Measurements from ENCODE around the gene KCNK10. TPM values are rescaled to one million over a fixed set of nuclear protein-coding genes. Genes with fewer than 3 reads are reported as not detected.

The KCNK10 gene
- total and polyA plus RNA-seq, 2 of the 8 experiments (the other 6 are each of a cell fraction or from before 2014, with no cell fraction given): 0.45 to 0.63 TPM

DNA sequence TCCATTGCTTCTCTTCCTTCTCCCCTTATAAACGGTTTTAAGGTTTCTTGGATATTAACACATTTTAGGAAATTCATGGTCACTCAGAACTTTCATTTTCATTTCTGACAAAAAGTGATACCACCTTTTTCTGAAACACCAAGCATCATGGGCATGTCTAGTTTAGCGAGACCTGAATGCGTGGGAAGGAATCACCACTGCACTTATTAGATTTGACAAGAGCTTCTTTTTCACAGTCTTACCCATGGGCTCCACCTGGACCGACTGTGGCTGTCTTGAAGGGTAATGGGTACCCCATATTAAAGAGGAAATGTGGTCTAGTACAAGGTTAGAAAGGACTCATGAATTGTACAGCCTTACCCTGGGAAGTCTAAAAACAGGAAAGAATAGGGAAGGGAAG lies 95.4 kb downstream of the KCNK10 start:
- Histone ChIP-seq H2BK5ac (ENCODE audit: low read depth, low read length) (no peak overlapping the region), H3K23ac (ENCODE audit: insufficient read length) (no peak overlapping the region), H3K4ac (replicated peaks; ENCODE audit: insufficient read length, low read depth, low read length) (no peak overlapping the region), H4K8ac (ENCODE audit: extremely low read depth, insufficient read depth, low read length) (no peak overlapping the region), H3K79me2 (ENCODE audit: control insufficient read depth in 1 of 2, insufficient read depth in 2 of 2, low read length in 2 of 2) (no peaks in the 10 kb centered on the region), H2BK15ac (ENCODE audit: low read length) (no peak overlapping the region), H3K27ac (ENCODE audit: low read depth, low read length) (no peak overlapping the region), H3K23me2 (ENCODE audit: low read depth, low read length) (no peaks in the 10 kb centered on the region), H4K5ac (ENCODE audit: insufficient read length, low read depth, low read length) (no peak overlapping the region), H3K79me1 (ENCODE audit: low read depth, low read length) (no peaks in the 10 kb centered on the region), H3K4me1 (replicated peaks in 1 of 4; ENCODE audit: control insufficient read depth in 3 of 4, insufficient read depth in 4 of 4, low read length in 3 of 4) (no peaks in the 10 kb centered on the region), H2AK5ac (ENCODE audit: low read depth, low read length) (no peak overlapping the region), H3K4me3 (ENCODE audit: extremely low read depth in 1 of 4, insufficient read depth in 2 of 4, low read depth in 3 of 4, low read length in 4 of 4) (no peak overlapping the region), H3K9me3 (ENCODE audit: insufficient read depth in 2 of 2, low read depth in 1 of 2, low read length in 1 of 2) (peaks cover 0 to 3% of the 10 kb centered on the region in 2 experiments; a peak in 3 of 4 replicates), H3K56ac (replicated peaks; ENCODE audit: insufficient read length, low read depth, low read length) (no peak overlapping the region), H3K4me2 (ENCODE audit: insufficient read depth in 1 of 2, low read depth in 2 of 2, low read length in 2 of 2) (no peak overlapping the region), H4K91ac (replicated peaks; ENCODE audit: insufficient read length, low read length) (no peak overlapping the region), H2BK20ac (ENCODE audit: low read length) (no peak overlapping the region), H3K18ac (ENCODE audit: extremely low read depth, low read length) (no peak overlapping the region), H3K27me3 (replicated peaks in 1 of 4; ENCODE audit: control insufficient read depth in 3 of 4, extremely low read depth in 1 of 4, insufficient read depth in 3 of 4, low read length in 3 of 4) (no peaks in the 10 kb centered on the region), H2BK12ac (ENCODE audit: low read depth, low read length) (no peak overlapping the region), H2AFZ (ENCODE audit: low read length) (no peak overlapping the region), H3K9ac (replicated peaks in 1 of 4; ENCODE audit: extremely low read depth in 1 of 4, low read depth in 3 of 4, low read length in 3 of 4) (no peak overlapping the region), H2BK120ac (replicated peaks; ENCODE audit: low read depth, low read length) (no peak overlapping the region), H3K36me3 (ENCODE audit: control insufficient read depth in 2 of 4, insufficient read depth in 4 of 4, low read length in 3 of 4) (no peaks in the 10 kb centered on the region), H3K14ac (ENCODE audit: insufficient read length) (no peak overlapping the region), H4K20me1 (replicated peaks in 1 of 2; ENCODE audit: control insufficient read depth in 1 of 2, insufficient read depth in 2 of 2, low read length in 2 of 2) (no peaks in the 10 kb centered on the region)
- DNase-seq (ENCODE audit: low read depth in 1 of 2, low spot score in 2 of 2) (no peak), FAIRE-seq (no peak)
- 96% methylated on average over 4 of the region's 4 CpGs; no CpG with 5 or more reads in 1 of the 2 experiments for WGBS, 2 experiments (ENCODE audit: extremely low coverage in 1 of 2, insufficient coverage in 1 of 2, insufficient read length in 1 of 2, insufficient replicate concordance in 2 of 2, low coverage in 1 of 2, low lambda C conversion rate in 2 of 2, missing lambda C conversion rate in 1 of 2)
- ChIA-PET CTCF (ENCODE audit: partially characterized antibody) (no interaction called here), POLR2A (ENCODE audit: partially characterized antibody) (no interaction called here)
- no peak for TF ChIP-seq KDM5A (IDR thresholded peaks at IDR 0.05; ENCODE audit: low read length)
- TF ChIP-seq EGR1 (IDR thresholded peaks at IDR 0.05; ENCODE audit: borderline replicate concordance, low read depth, low read length): no peak
- TF ChIP-seq YY1 (IDR thresholded peaks at IDR 0.05; ENCODE audit: low read depth, low read length): no peak
- TF ChIP-seq KDM4A (IDR thresholded peaks at IDR 0.05; ENCODE audit: low read depth, low read length, severe bottlenecking): no peak
- TF ChIP-seq, protein P1, sequence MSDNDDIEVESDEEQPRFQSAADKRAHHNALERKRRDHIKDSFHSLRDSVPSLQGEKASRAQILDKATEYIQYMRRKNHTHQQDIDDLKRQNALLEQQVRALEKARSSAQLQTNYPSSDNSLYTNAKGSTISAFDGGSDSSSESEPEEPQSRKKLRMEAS (IDR thresholded peaks at IDR 0.05): no peak
- no peak for TF ChIP-seq SRF (IDR thresholded peaks at IDR 0.05; ENCODE audit: low read depth, low read length)
- no peak for TF ChIP-seq RAD21 (IDR thresholded peaks at IDR 0.05 in 1 of 2, conservative IDR thresholded peaks at IDR 0.05 in 1 of 2; ENCODE audit: low read depth in 2 of 2, low read length in 2 of 2)
- no peak for TF ChIP-seq NRF1 (IDR thresholded peaks at IDR 0.05; ENCODE audit: low read depth, low read length)
- TF ChIP-seq, protein P2, sequence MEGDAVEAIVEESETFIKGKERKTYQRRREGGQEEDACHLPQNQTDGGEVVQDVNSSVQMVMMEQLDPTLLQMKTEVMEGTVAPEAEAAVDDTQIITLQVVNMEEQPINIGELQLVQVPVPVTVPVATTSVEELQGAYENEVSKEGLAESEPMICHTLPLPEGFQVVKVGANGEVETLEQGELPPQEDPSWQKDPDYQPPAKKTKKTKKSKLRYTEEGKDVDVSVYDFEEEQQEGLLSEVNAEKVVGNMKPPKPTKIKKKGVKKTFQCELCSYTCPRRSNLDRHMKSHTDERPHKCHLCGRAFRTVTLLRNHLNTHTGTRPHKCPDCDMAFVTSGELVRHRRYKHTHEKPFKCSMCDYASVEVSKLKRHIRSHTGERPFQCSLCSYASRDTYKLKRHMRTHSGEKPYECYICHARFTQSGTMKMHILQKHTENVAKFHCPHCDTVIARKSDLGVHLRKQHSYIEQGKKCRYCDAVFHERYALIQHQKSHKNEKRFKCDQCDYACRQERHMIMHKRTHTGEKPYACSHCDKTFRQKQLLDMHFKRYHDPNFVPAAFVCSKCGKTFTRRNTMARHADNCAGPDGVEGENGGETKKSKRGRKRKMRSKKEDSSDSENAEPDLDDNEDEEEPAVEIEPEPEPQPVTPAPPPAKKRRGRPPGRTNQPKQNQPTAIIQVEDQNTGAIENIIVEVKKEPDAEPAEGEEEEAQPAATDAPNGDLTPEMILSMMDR (IDR thresholded peaks at IDR 0.05; ENCODE audit: control extremely low read depth in 1 of 3, insufficient read depth in 1 of 3, low read depth in 1 of 3, low read length in 3 of 3): no peak
- no peak for TF ChIP-seq BRCA1 (IDR thresholded peaks at IDR 0.05; ENCODE audit: low read depth, low read length)
- no peak for TF ChIP-seq EP300 (IDR thresholded peaks at IDR 0.05; ENCODE audit: borderline replicate concordance in 1 of 2, low read depth in 2 of 2, low read length in 2 of 2)
- TF ChIP-seq RBBP5 (IDR thresholded peaks at IDR 0.05; ENCODE audit: borderline replicate concordance, low read depth, low read length): no peak

Data from H1 (cell line).